OCI-LY1 (cell line): ENCODE measurements around the gene DEFB125.
"Not testable (repeated sequence)": the region's sequence is repeated elsewhere in the genome, so short reads cannot be mapped to it uniquely, and the experiment has no call there.

Source experiments
- H2AFZ ChIP-seq: fragments of 200-600 bp; sonication (generic), shearing (Covaris generic); 2 replicates; pipeline ENCODE4 v1.6.0; 2014; ENCODE audit warnings: antibody characterized with exemption, mild to moderate bottlenecking, low read length
- H3F3A ChIP-seq: fragments of 200-600 bp; sonication (generic), shearing (Covaris generic); 2 replicates; pipeline ENCODE4 v1.6.0; 2014; ENCODE audit warnings: mild to moderate bottlenecking, antibody characterized with exemption, low read length, moderate library complexity; ENCODE audit not compliant: insufficient read depth
- H3K27ac ChIP-seq: fragments of 200-600 bp; sonication (generic); 2 replicates; pipeline ENCODE4 v1.5.1; 2014; ENCODE audit warnings: low read length, mixed run types, mild to moderate bottlenecking, low read depth; ENCODE audit not compliant: poor library complexity, severe bottlenecking
- H3K27me3 ChIP-seq: fragments of 200-600 bp; sonication (generic); 2 replicates; pipeline ENCODE4 v1.6.0; 2014; ENCODE audit warnings: antibody characterized with exemption, mild to moderate bottlenecking, low read length, moderate library complexity; ENCODE audit not compliant: insufficient read depth
- H3K36me3 ChIP-seq: fragments of 200-600 bp; sonication (generic); 2 replicates; pipeline ENCODE4 v1.6.1; 2014; ENCODE audit warnings: mild to moderate bottlenecking, antibody characterized with exemption, low read length, moderate library complexity, mixed read lengths; ENCODE audit not compliant: insufficient read depth
- H3K4me1 ChIP-seq: fragments of 200-600 bp; sonication (generic); 2 replicates; pipeline ENCODE4 v1.5.1; 2014; ENCODE audit warnings: mild to moderate bottlenecking, low read length, moderate library complexity; ENCODE audit not compliant: insufficient read depth, severe bottlenecking
- H3K4me2 ChIP-seq: fragments of 200-600 bp; sonication (generic), shearing (Covaris generic); 2 replicates; pipeline ENCODE4 v1.6.1; 2014; ENCODE audit warnings: low read length
- H3K4me3 ChIP-seq: fragments of 200-600 bp; sonication (generic); 2 replicates; pipeline ENCODE4 v1.5.1; 2014; ENCODE audit warnings: low read length, low read depth, mild to moderate bottlenecking, mixed read lengths; ENCODE audit not compliant: poor library complexity, severe bottlenecking
- H3K79me2 ChIP-seq: fragments of 200-600 bp; shearing (Covaris generic); 2 replicates; pipeline ENCODE4 v1.6.1; 2016; ENCODE audit warnings: mixed run types, low read length, mixed read lengths; ENCODE audit not compliant: insufficient read depth
- H3K9ac ChIP-seq: fragments of 200-600 bp; sonication (generic), shearing (Covaris generic); 2 replicates; pipeline ENCODE4 v1.6.1; 2014; ENCODE audit warnings: mild to moderate bottlenecking, low read length, mixed read lengths
- H3K9me2 ChIP-seq: fragments of 200-600 bp; sonication (generic), shearing (Covaris generic); 2 replicates; pipeline ENCODE4 v1.6.1; 2014; ENCODE audit warnings: low read depth, mild to moderate bottlenecking, low read length, mixed read lengths
- H3K9me3 ChIP-seq: fragments of 200-600 bp; shearing (Covaris generic); 2 replicates; pipeline ENCODE4 v1.6.1; 2014; ENCODE audit warnings: low read length, mixed read lengths
- H4K20me1 ChIP-seq: fragments of 200-600 bp; sonication (generic), shearing (Covaris generic); 2 replicates; pipeline ENCODE4 v1.6.0; 2016; ENCODE audit warnings: mild to moderate bottlenecking, low read length; ENCODE audit not compliant: insufficient read depth
- EZH2 ChIP-seq: fragments of 200-600 bp; sonication (generic), shearing (Covaris generic); IDR thresholded peaks from 2 replicates; pipeline ENCODE4 v1.8.0; 2017; ENCODE audit warnings: borderline replicate concordance, mixed run types, mild to moderate bottlenecking, antibody characterized with exemption, low read length, moderate library complexity, mixed read lengths
- TF ChIP-seq, protein P1 (sequence below): fragments of 200-600 bp; sonication (generic), shearing (Covaris generic); IDR thresholded peaks from 2 replicates; pipeline ENCODE4 v1.5.1; 2017; ENCODE audit warnings: mild to moderate bottlenecking, antibody characterized with exemption, low read length, moderate library complexity, mixed read lengths

The DEFB125 gene

DNA sequence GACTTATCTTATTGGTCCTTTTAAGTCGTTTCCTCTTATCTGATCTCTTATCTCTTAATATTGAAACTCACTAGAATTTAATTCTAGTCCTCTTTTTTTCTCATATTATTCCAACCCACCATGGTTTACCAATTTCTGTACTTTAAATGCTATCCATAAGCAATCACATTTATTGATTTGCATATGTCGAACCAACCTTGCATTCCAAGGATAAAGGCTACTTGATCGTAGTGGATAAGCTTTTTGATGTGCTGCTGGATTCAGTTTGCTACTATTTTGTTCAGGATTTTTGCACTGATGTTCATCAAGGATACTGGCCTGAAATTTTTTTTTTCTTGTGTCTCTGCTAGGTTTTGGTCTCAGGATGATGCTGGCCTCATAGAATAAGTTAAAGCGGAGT lies 7.7 kb downstream of the DEFB125 start:
- Histone ChIP-seq H4K20me1 (no peaks in the 10 kb centered on the region), H3K4me3 (no peak overlapping the region), H3K4me1 (no peaks in the 10 kb centered on the region), H3K27me3 (no peaks in the 10 kb centered on the region; the same call in 1 of the 2 replicates), H3K9ac (no peak overlapping the region), H3K36me3 (no peaks in the 10 kb centered on the region), H3F3A (no peaks in the 10 kb centered on the region), H2AFZ (no peak overlapping the region), H3K79me2 (no peaks in the 10 kb centered on the region), H3K27ac (no peak overlapping the region), H3K4me2 (no peak overlapping the region), H3K9me3 (0 out of 2 replicates have a peak, but pooled peaks cover 5% of the 10 kb centered on the region), H3K9me2 (no peaks in the 10 kb centered on the region)
- TF ChIP-seq, protein P1, sequence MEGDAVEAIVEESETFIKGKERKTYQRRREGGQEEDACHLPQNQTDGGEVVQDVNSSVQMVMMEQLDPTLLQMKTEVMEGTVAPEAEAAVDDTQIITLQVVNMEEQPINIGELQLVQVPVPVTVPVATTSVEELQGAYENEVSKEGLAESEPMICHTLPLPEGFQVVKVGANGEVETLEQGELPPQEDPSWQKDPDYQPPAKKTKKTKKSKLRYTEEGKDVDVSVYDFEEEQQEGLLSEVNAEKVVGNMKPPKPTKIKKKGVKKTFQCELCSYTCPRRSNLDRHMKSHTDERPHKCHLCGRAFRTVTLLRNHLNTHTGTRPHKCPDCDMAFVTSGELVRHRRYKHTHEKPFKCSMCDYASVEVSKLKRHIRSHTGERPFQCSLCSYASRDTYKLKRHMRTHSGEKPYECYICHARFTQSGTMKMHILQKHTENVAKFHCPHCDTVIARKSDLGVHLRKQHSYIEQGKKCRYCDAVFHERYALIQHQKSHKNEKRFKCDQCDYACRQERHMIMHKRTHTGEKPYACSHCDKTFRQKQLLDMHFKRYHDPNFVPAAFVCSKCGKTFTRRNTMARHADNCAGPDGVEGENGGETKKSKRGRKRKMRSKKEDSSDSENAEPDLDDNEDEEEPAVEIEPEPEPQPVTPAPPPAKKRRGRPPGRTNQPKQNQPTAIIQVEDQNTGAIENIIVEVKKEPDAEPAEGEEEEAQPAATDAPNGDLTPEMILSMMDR: no peak
- no peak for TF ChIP-seq EZH2

DNA sequence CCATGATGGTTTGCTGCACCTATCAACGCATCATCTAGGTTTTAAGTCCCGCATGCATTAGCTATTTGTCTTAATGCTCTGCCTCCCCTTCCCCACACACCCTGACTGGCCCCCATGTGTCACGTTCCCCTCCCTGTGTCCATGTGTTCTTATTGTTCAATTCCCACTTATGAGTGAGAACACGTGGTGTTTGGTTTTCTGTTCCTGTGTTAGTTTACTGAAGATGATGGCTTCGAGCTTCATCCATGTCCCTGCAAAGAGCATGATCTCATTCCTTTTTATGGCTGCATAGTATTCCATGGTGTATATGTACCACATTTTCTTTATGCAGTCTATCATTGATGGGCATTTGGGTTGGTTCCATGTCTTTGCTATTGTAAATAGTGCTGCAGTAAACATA lies 10.2 kb downstream of the DEFB125 start:
- not testable (repeated sequence) for H3K9me3 ChIP-seq, H3K27ac ChIP-seq, H3K9me2 ChIP-seq, H3K4me1 ChIP-seq, H4K20me1 ChIP-seq, H3K79me2 ChIP-seq, H3F3A ChIP-seq, H3K4me2 ChIP-seq, H3K36me3 ChIP-seq, H3K9ac ChIP-seq, H2AFZ ChIP-seq, H3K4me3 ChIP-seq, H3K27me3 ChIP-seq

GRCh38 chr20:101975-102374 lies 14.5 kb downstream of the DEFB125 start:
- H2AFZ ChIP-seq: no peak overlapping the region
- H3K79me2 ChIP-seq: no peaks in the 10 kb centered on the region
- H3K27me3 ChIP-seq: no peaks in the 10 kb centered on the region
- H3K9ac ChIP-seq: no peak overlapping the region
- no peak overlapping the region for H3K4me3 ChIP-seq
- H3K36me3 ChIP-seq: no peaks in the 10 kb centered on the region
- H3F3A ChIP-seq: no peaks in the 10 kb centered on the region
- no peak overlapping the region for H3K4me2 ChIP-seq
- H3K9me2 ChIP-seq: no peaks in the 10 kb centered on the region
- H4K20me1 ChIP-seq: no peaks in the 10 kb centered on the region
- H3K4me1 ChIP-seq: no peaks in the 10 kb centered on the region
- H3K27ac ChIP-seq: no peak overlapping the region
- H3K9me3 ChIP-seq: no peaks in the 10 kb centered on the region
- TF ChIP-seq EZH2: no peak
- TF ChIP-seq, protein P1: no peak

DNA sequence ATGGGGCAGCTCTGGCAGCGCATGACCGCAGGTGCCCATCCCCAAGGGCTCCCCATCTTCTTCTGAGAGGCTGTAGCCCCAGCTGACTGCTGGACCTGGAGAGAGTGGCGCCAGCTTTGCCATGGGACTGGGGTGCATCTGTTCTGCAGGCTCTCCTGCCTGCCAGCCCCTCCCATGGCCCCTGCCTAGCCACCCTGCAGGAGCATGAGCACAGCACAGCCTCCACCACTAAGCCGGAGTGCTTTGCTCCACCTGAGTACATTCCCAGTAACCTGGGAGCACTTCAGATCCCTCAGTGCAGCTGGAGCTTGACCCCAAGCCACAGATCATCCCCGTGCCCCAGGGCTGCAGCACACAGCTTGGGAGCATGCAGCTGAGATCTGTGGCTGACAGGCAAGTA lies 16.0 kb downstream of the DEFB125 start:
- Histone ChIP-seq H3K27me3 (no peaks in the 10 kb centered on the region), H3K4me3 (no peak overlapping the region), H3K27ac (no peak overlapping the region), H3K9me2 (no peaks in the 10 kb centered on the region), H3K4me1 (no peaks in the 10 kb centered on the region), H3K4me2 (no peak overlapping the region), H3F3A (no peaks in the 10 kb centered on the region), H2AFZ (no peak overlapping the region), H3K9me3 (no peaks in the 10 kb centered on the region), H3K9ac (no peak overlapping the region), H3K79me2 (no peaks in the 10 kb centered on the region), H4K20me1 (no peaks in the 10 kb centered on the region), H3K36me3 (no peaks in the 10 kb centered on the region)
- TF ChIP-seq, protein P1: no peak
- no peak for TF ChIP-seq EZH2
